Esophagus squamous epithelium (tissue), 4 donors: ENCODE measurements around the gene RASA3.

Experiments
- CTCF ChIP-seq, 6 experiments: fragments of 450-650 bp in 4 of 6; fragments of 200-600 bp in 2 of 6; sonication (generic) in 2 of 6; IDR thresholded peaks; one replicate each; pipeline ENCODE4 v1.5.1; 2016 to 2019; ENCODE audit warnings: antibody characterized with exemption in 6 of 6, mild to moderate bottlenecking in 4 of 6, moderate library complexity in 4 of 6
- POLR2A ChIP-seq, 4 donors: fragments of 450-650 bp; IDR thresholded peaks; one replicate each; pipeline ENCODE4 v1.6.1; 2017; ENCODE audit warnings: antibody characterized with exemption in 4 of 4, mild to moderate bottlenecking in 4 of 4, moderate library complexity in 3 of 4

- TF ChIP-seq CTCF (IDR thresholded peaks at IDR 0.05) (no peak), POLR2A (IDR thresholded peaks at IDR 0.05) (no peak)
Measured at GRCh38 chr13:114115796-114116195, 16.6 kb downstream of the RASA3 start.
